Central memory CD4-positive, alpha-beta T cell (primary cell): ENCODE data around the gene NASP.
A peak's percentile ranks its signal among the peaks of the same experiment; 100 is the strongest.
"Not testable (repeated sequence)": the region's sequence is repeated elsewhere in the genome, so short reads cannot be mapped to it uniquely, and the experiment has no call there.

Source experiments
- DNase-seq: peaks from one replicate; pipeline ENCODE4 v3.0.0; 2022

The NASP gene

DNA sequence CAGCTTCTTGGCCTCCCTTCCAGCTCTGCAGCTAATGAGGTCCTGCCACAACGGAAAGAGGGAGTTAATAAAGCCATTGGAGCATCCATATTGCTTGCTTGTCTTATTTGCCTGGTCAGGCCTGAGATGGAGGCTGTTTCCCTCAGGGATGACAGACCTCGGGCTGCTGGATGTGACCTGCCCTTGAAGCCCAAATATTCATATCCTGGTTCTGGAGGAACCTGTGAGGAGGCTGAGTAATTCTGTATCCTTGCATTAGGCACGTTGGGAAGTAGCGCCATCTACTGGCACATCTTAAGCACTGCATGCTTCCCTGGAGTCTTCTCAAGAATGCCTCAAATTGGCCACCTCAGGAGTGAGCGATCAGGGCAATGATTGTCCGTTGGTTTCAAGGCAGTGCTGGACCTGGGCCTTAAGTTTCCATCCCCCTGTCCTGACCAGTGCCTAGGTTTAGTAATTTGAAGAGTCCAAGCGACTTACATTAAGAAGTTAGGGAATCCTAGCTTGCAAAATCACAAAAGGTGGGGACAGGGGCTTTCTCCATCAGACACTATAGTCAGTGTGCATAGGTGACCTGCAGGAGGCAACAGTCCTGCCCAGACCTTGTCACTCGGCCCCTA lies 13.8 kb upstream of the NASP start:
- peak; percentile 70 for DNase-seq

DNA sequence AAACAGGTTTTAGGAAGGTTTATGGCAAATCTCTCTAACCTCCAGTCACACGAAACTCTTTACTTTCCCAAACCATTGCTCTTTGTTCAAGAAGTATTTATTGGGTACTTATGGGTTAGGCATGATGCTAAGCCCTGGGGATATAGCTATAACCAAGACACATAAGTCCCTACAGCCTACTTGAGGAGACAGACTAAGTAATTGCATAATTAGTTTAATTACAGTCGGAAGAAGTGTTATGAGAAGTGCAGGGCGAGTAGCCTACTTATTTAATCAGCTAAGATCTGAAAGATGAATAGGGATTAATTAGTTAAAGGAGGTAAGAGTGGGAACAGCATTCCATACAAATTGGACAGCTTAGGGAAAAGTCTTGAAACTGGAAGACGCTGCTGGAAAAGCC lies 13.2 kb upstream of the NASP start:
- no peak for DNase-seq

DNA sequence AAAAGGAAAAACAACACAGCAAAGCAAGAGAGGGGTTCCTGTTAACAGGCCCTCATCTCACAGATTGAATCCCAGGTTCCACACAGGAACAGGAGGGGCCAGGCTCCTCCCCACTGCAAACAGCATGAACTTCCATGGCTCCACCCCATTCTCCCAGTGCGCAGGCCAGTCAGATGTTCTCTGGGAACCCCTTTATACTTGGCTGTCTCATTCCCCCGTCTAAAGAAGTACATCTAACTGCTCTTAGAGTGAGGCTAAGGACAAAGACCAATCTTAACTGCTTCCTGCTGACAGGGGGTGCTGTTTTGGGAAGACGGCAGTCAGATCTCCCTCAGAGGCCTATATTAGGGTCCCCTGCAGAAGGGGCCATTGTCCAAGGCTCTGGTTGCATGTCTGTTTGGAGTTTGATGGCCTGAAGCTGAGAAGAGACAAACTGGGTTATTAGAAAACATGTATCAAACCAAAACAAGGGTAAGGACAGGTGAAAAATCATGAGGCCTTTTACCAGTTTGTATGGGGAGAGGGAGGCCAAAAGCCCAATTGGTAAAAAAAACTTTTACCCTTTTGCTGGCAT lies 10.5 kb upstream of the NASP start:
- DNase-seq = no peak

DNA sequence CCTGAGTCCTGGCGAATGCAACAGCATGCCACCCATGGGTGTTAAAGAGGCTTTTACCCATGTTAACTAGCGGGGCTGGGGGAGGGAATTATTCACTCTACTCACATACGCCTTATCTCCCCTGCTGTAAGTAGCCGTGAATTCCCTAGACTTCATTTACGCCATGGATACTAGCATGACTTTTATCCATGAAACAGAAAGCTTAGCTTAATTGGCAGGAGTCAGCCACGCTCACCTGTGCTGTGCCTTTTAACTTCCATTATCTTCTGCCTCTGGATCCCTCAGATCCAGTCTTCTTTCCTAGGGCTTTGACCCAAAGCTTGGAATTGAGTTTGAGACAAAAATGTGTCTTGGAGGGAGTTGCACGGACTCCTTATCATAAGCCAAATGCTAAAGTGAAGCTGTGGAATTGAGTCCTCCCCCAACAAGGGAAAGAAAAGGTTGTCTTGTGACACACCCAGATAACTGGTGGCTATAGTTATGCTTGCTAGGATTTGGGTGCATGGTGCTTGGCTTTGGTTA lies 9.7 kb upstream of the NASP start:
- no peak for DNase-seq

DNA sequence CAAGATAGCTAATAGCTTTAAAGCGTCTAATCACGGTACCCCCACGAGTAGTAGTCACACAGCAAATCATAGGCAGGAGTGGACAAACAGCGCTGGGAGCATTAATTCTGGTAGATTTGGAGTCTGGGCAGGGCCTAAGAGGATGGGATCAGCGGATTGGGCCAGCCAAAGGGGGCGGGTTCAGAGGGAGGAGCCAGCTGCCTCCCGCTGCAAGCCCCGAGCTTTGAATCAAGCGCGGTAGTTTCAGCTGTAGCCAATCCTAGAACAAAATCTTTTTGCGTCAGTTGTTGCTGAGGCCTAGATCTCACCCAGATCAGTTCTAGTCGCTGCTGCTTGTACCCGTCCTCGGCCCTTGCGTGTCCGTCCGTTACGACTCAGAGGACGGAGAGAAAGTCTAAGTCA lies 576 bp upstream of the NASP start:
- peak; percentile 94 for DNase-seq

DNA sequence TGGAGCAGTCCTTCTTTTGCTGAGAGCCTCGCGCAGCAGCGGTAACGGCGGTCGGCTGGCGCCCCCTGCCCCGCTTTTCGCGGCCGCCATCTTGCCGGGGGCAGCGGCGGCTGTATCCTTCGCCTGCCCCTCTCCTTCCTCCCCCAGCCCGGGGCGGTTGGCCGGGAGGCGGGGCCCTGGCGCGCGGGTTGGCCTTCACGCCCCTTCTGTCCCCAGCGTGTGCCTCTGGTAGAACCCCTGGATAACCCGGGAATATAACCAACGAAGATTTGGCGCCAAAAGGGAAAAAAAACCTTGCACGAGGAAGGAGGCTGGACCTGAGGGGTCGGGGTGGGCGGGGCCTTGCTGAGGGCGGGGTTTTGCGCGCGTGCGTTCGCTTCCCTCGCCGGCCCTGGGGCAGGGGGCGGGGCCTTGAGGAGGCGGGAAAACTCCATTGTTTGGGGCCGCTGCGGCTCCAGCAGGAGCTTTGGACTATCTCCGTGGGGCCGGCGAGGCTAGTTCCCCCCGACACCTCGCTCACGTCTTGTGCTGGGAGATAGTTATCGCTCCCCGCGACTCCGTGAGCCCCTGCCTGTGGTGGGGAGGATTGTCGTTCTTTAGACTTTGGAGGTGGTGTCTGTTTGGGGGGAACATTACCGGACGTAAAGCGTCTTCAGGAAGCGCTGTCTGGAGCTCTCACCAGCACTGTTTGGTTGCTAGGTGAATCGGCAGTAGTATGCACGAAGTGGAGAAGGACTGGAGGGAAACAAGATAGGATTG lies 689 bp downstream of the NASP start:
- peak; percentile 87 for DNase-seq

DNA sequence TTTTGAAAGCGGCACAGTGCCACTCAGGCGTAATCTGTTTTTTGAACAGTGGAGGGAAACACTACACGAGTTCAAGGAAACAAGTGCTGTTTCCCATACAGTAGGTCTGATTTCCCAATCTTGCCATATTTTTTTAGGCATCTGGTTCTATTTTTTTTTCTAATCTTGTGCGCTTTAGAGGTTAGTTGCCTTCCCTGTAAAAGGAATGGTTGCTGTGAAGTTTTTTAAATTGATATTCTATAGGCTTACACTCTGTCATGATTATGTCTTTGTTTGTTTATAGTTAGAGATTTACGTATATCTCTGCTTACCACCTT lies 1.2 kb downstream of the NASP start:
- no peak for DNase-seq

DNA sequence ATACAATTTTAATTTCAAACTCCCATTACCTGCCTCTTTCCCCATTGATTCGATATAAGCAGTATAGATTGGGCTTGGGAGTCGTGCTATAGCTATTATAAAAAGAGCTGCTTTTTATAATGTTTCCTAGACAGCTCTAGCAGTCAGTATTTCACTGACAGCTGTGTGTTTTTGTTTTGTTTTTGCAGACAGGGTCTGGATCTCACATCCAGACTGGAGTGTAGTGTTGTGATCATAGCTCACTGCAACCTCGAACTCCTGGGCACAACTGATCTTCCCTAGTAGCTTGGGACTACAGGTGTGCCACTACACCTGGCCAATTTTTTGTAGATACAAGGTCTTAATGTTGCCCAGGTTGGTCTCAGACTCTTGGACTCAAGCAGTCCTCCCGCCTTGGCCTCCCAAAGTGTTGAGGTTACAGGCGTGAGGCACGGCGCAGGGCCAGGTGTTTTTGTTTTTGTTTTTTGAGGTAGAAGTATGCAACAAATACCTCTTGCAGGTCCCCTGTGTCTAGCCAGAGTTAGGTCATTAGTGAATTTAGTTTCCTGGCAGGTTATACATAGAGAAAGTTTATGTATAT lies 1.7 kb downstream of the NASP start:
- DNase-seq = no peak

DNA sequence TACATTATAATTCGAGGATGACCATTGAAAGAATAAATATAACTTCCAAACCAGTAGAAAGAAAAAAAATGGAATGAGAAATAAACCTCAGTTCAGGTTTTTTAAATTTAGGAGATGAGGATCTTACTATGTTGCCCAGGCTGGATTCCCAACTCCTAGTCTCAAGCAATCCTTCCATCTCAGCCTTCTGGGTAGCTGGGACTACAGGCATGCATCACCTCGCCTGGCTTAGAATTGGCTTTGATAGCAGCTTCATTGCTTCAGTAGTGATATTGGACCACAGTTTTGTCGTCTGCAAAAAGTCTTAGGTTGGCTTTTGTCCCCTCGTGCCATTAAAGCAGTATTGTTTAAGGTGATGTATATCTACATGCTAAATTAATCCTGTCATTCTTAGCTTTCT lies 2.9 kb downstream of the NASP start:
- no peak for DNase-seq

DNA sequence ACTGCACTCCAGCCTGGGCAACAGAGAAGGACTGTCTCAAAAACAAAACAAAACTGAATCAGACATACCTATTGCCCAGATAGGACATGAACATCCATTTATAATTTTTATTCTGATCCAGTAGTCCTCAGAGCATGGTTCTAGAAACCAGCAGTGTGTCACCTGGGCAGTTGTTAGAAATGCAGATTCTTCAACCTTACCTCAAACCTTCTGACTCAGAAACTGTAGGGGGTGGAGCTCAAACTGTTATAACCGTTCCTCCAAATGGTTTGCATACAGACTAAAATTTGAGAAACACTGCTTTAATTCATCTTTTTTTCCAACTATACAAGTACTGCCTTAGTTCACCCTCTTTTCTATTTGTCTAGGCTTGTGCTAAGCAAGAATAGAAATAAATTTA lies 6.0 kb downstream of the NASP start:
- no peak for DNase-seq

DNA sequence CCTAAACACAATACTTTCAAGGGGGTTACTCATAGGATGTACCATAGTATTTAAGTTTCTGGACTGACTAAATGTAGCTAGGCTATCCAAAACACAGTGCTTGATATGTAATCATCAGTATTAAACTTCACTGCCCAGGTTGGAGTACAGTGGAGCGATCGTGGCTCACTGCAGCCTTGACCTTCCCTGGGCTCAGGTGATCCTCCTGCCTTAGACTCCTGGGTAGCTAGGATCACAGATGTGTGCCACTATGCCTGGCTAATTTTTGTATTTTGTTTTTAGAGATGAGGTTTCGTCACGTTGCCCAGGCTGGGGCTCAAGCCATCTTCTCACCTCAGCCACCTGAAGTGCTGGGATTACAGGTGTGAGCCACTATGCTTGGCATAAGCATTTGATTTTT lies 10.6 kb downstream of the NASP start:
- DNase-seq = no peak

DNA sequence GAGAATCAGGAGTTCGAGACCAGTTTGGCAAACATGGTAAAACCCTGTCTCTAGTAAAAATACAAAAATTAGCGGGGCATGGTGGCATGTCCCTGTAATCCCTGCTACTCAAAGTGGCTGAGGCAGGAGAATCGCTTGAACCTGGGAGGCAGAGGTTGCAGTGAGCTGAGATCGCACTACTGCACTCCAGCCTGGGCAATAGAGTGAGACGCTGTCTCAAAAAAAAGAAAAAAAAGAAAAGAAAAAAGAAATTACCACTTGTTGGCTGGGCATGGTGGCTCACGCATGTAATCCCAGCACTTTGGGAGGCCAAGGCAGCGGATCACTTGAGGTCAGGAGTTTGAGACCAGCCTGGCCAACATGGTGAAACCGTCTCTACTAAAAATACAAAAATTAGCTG lies 12.9 kb downstream of the NASP start:
- DNase-seq = not testable (repeated sequence)

DNA sequence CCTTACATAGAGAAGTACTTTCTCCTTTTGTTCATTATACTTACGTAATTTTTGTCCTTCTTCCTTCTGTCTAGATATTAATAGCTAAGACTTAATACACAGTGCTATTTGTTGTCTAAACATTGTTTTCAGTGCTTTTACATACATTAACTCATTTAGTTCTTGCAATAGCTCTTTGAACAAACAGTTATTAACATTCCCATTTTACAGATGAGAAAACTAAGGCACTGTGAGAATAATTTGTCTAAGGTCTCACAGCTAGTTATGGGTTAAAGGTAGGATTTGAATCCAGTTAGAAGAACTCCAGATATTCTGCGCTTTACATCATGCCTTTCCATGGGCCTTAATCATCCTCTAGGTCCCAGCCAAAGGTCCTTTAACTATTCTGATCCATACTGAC lies 20.4 kb downstream of the NASP start:
- no peak for DNase-seq

DNA sequence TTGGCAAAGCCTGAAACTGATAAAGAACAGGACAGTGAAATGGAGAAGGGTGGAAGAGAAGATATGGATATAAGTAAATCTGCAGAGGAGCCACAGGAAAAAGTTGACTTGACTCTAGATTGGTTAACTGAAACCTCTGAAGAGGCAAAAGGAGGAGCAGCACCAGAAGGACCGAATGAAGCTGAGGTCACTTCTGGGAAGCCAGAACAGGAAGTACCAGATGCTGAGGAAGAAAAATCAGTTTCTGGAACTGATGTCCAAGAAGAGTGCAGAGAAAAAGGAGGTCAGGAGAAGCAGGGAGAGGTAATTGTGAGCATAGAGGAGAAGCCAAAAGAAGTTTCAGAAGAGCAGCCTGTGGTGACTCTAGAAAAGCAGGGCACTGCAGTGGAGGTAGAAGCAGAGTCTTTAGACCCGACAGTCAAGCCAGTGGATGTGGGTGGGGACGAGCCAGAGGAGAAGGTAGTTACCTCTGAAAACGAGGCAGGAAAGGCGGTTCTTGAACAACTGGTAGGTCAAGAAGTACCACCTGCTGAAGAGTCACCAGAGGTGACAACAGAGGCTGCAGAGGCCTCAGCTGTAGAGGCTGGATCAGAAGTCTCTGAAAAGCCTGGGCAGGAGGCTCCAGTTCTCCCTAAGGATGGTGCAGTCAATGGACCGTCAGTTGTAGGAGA lies 23.7 kb downstream of the NASP start:
- DNase-seq = no peak

DNA sequence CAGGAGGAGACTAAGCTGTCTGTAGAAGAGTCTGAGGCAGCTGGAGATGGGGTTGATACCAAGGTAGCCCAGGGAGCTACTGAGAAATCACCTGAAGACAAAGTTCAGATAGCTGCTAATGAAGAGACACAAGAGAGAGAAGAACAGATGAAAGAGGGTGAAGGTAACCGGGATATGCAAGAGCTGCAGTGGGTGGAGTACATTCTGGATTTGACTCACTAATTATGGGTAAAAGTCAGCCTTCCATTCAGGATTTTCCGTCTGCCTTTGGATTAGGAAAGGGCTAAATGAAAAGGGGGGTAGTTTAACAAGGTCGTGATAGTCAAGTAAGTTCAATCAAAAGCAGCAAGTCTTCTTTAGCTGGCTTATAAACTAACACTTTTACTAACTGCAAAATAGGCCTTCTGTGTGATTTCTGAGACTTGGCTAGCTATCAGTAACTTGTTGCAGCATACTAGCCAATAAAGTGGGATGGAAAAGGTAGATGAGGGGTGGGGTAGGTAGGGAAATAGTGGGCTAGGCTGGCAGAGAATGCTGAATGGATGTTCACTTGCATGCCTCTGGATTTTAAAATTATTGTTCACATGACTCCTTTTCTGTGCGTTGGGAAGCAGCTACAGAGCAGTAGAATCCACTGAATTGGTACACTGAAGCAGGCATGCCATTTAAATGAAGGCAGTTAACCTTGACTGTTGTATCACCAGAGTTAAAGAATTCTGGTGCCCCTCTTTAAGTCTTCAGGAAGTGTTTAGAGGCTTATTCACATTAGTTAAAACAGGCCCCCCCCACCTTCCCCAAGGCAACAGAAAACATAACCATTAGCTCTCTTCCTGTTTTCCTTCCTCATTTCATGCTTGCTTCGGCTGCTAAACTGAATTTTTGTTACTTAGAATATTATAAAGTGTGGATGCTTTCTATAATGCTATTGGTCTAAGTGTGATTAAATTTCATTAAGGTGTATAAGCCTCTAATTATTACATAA lies 24.6 kb downstream of the NASP start:
- no peak for DNase-seq

DNA sequence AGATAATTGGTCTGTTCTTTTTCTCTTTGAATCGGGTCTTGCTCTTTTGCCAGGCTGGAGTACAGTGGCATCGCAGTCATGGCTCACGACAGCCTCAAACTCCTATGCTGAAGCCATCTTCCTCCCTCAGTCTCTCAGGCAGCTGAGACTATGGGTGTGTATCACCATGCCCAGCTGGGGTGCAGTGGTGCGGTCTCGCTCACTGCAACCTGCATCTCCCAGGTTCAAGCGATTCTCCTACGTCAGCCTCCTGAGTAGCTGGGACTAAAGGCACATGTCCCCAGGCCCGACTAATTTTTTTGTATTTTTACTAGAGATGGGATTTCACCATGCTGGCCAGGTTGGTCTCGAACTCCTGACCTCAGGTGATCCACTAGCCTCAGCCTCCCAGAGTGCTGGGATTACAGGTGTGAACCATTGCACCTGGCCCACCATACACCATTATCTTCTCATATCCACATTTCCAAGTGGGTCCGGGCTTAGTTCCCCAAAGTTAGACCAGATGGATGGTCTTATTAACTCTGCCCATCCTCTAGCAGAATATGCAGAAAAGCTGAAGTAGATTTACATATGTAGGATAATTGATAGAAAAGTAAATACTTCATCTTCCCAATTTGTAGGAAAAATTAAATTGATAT lies 26.9 kb downstream of the NASP start:
- DNase-seq = no peak

DNA sequence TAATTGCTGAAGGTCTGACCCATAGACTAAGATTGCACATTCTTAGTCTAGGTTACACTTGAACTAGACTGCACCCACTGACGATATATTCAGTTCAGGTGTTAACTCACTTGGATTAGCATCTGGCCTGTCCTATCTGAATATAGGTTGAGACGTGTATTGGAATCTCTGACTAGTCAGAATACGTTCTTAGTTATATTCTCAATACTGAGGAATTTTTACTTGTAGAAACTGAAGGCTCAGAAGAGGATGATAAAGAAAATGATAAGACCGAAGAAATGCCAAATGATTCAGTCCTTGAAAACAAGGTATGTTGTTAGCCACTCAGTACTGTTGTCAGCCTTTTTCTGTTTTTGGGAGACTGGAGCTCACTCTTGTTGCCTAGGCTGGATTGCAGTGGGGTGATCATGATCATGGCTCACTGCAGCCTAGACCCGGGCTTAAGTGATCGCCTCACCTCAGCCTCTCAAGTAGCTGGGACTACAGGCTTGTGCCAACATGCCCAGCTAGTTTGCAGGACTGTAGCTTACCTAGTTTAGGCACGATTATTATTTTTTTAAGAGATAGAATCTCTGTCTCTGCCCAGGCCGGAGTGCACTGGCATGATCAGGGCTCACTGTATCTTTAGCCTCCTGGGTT lies 29.2 kb downstream of the NASP start:
- DNase-seq = no peak

DNA sequence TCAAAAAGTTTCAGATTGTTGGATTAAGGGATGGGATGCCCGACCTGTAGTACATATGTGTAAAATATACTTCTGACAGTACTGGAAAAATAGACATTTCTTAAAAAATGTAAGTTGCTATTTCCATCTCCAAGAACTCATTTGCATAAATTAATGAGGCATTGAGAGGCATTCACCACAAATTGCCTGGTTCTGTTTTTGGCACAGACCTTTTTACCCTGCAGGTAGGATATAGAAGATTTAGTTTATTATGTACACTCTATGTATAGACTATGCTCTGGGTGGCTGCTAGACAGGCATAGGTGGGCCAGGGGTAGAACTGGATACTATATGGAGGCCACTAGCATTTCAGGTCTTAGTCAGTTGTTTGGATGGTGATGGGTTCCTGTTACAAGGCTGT lies 32.0 kb downstream of the NASP start:
- no peak for DNase-seq

DNA sequence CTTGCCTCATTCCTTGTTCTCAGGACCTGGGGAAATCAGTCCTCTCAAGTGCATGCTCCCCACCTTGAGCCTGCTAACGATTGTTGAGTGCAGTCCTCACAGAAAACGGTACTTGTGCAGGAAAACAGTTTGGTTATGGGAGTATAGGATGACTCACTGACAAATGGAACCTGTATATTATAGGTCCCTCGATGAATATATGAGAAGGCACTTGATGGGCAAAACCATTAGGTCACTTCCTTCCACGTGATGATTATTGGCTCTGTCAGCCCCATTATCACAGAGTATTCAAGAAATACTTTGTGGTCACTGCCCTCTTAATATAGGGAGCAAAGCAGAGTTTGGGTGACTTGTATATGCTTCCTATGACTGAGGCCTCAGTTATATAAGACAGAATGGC lies 33.8 kb downstream of the NASP start:
- no peak for DNase-seq

DNA sequence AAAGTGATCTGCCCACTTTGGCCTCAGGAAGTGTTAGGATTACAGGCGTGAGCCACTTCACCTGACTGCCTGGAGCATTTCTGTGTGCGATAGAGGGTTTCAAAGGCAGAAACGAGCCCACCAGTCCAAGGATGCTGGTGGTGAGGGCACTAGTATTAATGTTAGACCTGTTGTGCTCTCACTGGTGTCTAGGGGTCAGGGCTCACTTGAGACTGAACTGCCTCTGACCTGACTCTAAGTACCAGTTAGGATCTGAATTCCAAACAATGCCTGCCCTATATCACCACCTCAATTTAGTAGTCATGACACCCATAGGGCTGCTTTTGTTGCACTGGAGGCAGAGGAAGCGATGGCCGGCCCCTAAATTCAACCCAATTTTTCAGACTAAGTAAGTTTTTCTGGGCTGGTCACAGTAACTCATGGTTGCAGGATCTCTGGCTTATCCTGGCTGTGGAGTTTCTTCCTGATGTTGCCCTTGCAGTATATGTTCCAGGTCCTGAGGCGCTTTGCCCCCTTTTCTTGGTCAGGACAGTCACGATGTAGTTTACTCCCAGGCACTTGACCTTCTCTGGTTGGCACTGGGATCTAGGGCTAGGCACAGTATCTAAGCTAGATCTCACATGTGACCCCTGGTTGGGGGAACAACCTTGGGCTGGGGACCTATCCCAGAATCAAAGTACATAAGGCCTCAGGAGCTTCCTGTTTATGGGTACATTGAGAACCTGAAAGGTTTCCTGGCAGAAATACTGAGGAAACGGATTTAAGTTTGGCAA lies 35.5 kb downstream of the NASP start:
- no peak for DNase-seq
